GM23248 (cell line): Measurements from ENCODE around the gene PPOX. TPM values are rescaled to one million over a fixed set of nuclear protein-coding genes. Genes with fewer than 3 reads are reported as not detected.

ENCODE experiments used
- DNase-seq: peaks from one replicate; pipeline ENCODE4 v3.0.0-alpha.2; 2015
- H2AFZ ChIP-seq: fragments of 200-600 bp; sonication (generic); 2 replicates; pipeline ENCODE4 v1.6.1; 2016; ENCODE audit warnings: antibody characterized with exemption
- H3F3A ChIP-seq: fragments of 200-600 bp; sonication (generic); 2 replicates; pipeline ENCODE4 v1.6.1; 2016; ENCODE audit warnings: mild to moderate bottlenecking, antibody characterized with exemption, mixed run types; ENCODE audit not compliant: insufficient read depth
- H3K27ac ChIP-seq: fragments of 200-600 bp; sonication (generic); 2 replicates; pipeline ENCODE4 v1.5.1; 2016; ENCODE audit warnings: mild to moderate bottlenecking
- H3K27me3 ChIP-seq: fragments of 200-600 bp; sonication (generic); replicated peaks from 2 replicates; pipeline ENCODE4 v1.6.1; 2016; ENCODE audit warnings: mild to moderate bottlenecking; ENCODE audit not compliant: insufficient read depth
- H3K36me3 ChIP-seq: fragments of 200-600 bp; sonication (generic); 2 replicates; pipeline ENCODE4 v1.6.1; 2016; ENCODE audit warnings: low read depth, mild to moderate bottlenecking
- H3K4me1 ChIP-seq: fragments of 200-600 bp; sonication (generic); 2 replicates; pipeline ENCODE4 v1.6.1; 2016; ENCODE audit warnings: mild to moderate bottlenecking; ENCODE audit not compliant: insufficient read depth
- H3K4me2 ChIP-seq: fragments of 200-600 bp; sonication (generic); one replicate; pipeline ENCODE4 v1.6.1; 2016; ENCODE audit warnings: mild to moderate bottlenecking; ENCODE audit not compliant: unreplicated experiment
- H3K4me3 ChIP-seq: fragments of 200-600 bp; sonication (generic); 2 replicates; pipeline ENCODE4 v1.5.1; 2016; ENCODE audit warnings: mild to moderate bottlenecking
- H3K79me2 ChIP-seq: fragments of 200-600 bp; sonication (generic); 2 replicates; pipeline ENCODE4 v1.6.1; 2016; ENCODE audit warnings: mild to moderate bottlenecking; ENCODE audit not compliant: insufficient read depth
- H3K9ac ChIP-seq: fragments of 200-600 bp; sonication (generic); 2 replicates; pipeline ENCODE4 v1.6.1; 2016; ENCODE audit warnings: mild to moderate bottlenecking
- H3K9me2 ChIP-seq: fragments of 200-600 bp; sonication (generic); 2 replicates; pipeline ENCODE4 v1.6.1; 2016; ENCODE audit warnings: mixed run types, mild to moderate bottlenecking, moderate library complexity; ENCODE audit not compliant: insufficient read depth
- H3K9me3 ChIP-seq: fragments of 200-600 bp; sonication (generic); one replicate; pipeline ENCODE4 v1.6.1; 2017; ENCODE audit warnings: low read depth
- H4K20me1 ChIP-seq: fragments of 200-600 bp; sonication (generic); 2 replicates; pipeline ENCODE4 v1.6.0; 2016; ENCODE audit not compliant: insufficient read depth
- EZH2 ChIP-seq: fragments of 200-600 bp; sonication (generic); IDR thresholded peaks from 2 replicates; pipeline ENCODE4 v1.6.1; 2018; ENCODE audit warnings: antibody characterized with exemption, mild to moderate bottlenecking; ENCODE audit not compliant: insufficient read depth, poor library complexity, severe bottlenecking
- EZH2phosphoT487 ChIP-seq: fragments of 200-600 bp; sonication (generic); IDR thresholded peaks from 2 replicates; pipeline ENCODE4 v1.6.1; 2018; ENCODE audit warnings: antibody characterized with exemption, moderate library complexity, mild to moderate bottlenecking, low read depth; ENCODE audit not compliant: insufficient read depth
- WGBS, 2 experiments: methylation state at CpG; one replicate each; pipeline ENCODE4 v1.1.6; 2015 to 2017; ENCODE audit warnings: low lambda C conversion rate in 2 of 2, low coverage in 1 of 2; ENCODE audit errors: missing lambda C conversion rate in 2 of 2; 5-methylcytosine and 5-hydroxymethylcytosine counted together
- in situ Hi-C: fragments of 300-500 bp; cut with MboI; formaldehyde crosslinking; loops from 2 replicates; pipeline ENCODE4 v1.15.0; 2020
- polyA plus RNA-seq: library from polyadenylated mRNA; unstranded; fragments of >200 nt; fragmentation: Nextera tagmentation; extraction: Ambion mirVana; gene quantifications from 2 replicates; pipeline ENCODE4 v1.2.1, GENCODE V29; 2016
- total RNA-seq: library from RNA; depleted of rRNA; stranded (reverse); fragments of >200 nt; shearing (Covaris generic); gene quantifications from 2 replicates; pipeline ENCODE4 v1.2.3, GENCODE V29; 2014

PPOX gene
- total and polyA plus RNA-seq, 2 experiments from 2014 or later: 18.8 to 21.5 TPM

- no peak overlapping the region for H3K4me2 ChIP-seq
- no peaks in the 10 kb centered on the region for H3K27me3 ChIP-seq
- H4K20me1 ChIP-seq: no peaks in the 10 kb centered on the region
- no peak overlapping the region for H3K9ac ChIP-seq
- no peaks in the 10 kb centered on the region for H3K9me2 ChIP-seq
- no peaks in the 10 kb centered on the region for H3K9me3 ChIP-seq
- peaks cover 11% of the 10 kb centered on the region; the same call in 1 of the 2 replicates for H3K36me3 ChIP-seq
- in situ Hi-C loops: no loop called here
- H3K4me3 ChIP-seq: no peak overlapping the region
- H3K27ac ChIP-seq: no peak overlapping the region; the same call in 1 of the 2 replicates
- peak; percentile 88 for DNase-seq
- TF ChIP-seq EZH2phosphoT487 (no peak), EZH2 (no peak)
- H2AFZ ChIP-seq: no peak overlapping the region
- H3F3A ChIP-seq: peaks cover 42% of the 10 kb centered on the region
- H3K79me2 ChIP-seq: peaks cover 32% of the 10 kb centered on the region
- H3K4me1 ChIP-seq: peaks cover 36% of the 10 kb centered on the region
- WGBS, 2 experiments: 59 to 61% methylated on average over 15 of the region's 15 CpGs
Measured at GRCh38 chr1:161192476-161193465, 26.5 kb downstream of the PPOX start.

GRCh38 chr1:161193561-161194235, 27.5 kb downstream of the PPOX start:
- in situ Hi-C loops: no loop called here
- no peaks in the 10 kb centered on the region for H3K9me3 ChIP-seq
- no peak overlapping the region for H3K9ac ChIP-seq
- no peak for DNase-seq
- peaks cover 37% of the 10 kb centered on the region for H3K79me2 ChIP-seq
- peaks cover 40% of the 10 kb centered on the region for H3F3A ChIP-seq
- H2AFZ ChIP-seq: no peak overlapping the region
- no peak for TF ChIP-seq EZH2phosphoT487
- no peak for TF ChIP-seq EZH2
- no peaks in the 10 kb centered on the region for H3K27me3 ChIP-seq
- peaks cover 33% of the 10 kb centered on the region for H3K4me1 ChIP-seq
- no peaks in the 10 kb centered on the region for H4K20me1 ChIP-seq
- WGBS, 2 experiments: 78 to 80% methylated on average over 21 of the region's 21 CpGs
- no peak overlapping the region for H3K4me3 ChIP-seq
- H3K4me2 ChIP-seq: no peak overlapping the region
- H3K9me2 ChIP-seq: no peaks in the 10 kb centered on the region
- H3K36me3 ChIP-seq: peaks cover 11% of the 10 kb centered on the region; the same call in 1 of the 2 replicates
- H3K27ac ChIP-seq: no peak overlapping the region

DNA sequence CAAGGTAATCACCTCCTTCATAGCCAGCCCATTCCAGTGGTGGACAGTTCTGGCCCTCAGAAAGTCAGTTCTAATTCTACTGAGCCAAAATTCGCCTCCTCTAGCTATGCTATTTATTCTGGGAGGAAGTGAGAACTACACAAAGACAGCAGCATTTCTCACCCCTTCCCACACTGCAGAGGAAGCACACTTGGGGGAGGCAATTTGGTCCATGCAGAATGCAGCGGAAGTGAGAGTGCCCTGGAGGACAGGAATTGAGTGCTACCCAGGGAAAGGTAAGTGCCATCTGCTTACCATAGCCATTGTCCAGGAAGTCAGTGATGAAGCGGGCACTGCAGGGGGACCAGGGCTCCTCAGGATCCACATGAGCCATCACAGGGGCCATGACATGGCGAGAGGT, 28.9 kb downstream of the PPOX start:
- WGBS, 2 experiments: 93 to 95% methylated on average over 4 of the region's 4 CpGs
- Histone ChIP-seq H3K4me3 (no peak overlapping the region; the same call in 1 of the 2 replicates), H3K4me1 (peaks cover 28% of the 10 kb centered on the region)

GRCh38 chr1:161196111-161196510, 29.9 kb downstream of the PPOX start:
- Histone ChIP-seq H3F3A (peaks cover 33% of the 10 kb centered on the region), H3K9ac (peak overlapping the region; percentile 98), H3K9me3 (no peaks in the 10 kb centered on the region), H3K9me2 (no peaks in the 10 kb centered on the region), H3K4me3 (peak overlapping the region; percentile 82), H3K4me2 (peak overlapping the region; percentile 98), H3K36me3 (peaks cover 11% of the 10 kb centered on the region; the same call in 1 of the 2 replicates), H4K20me1 (no peaks in the 10 kb centered on the region), H3K4me1 (peaks cover 37% of the 10 kb centered on the region), H3K27me3 (no peaks in the 10 kb centered on the region), H3K27ac (peak overlapping the region; percentile 100), H3K79me2 (peaks cover 37% of the 10 kb centered on the region), H2AFZ (no peak overlapping the region)
- no peak for DNase-seq
- in situ Hi-C loops: no loop called here
- TF ChIP-seq EZH2 (no peak), EZH2phosphoT487 (no peak)
- WGBS, 2 experiments: 94 to 98% methylated on average over 7 of the region's 7 CpGs

More for the DNA sequence above, 28.9 kb downstream of the PPOX start:
- in situ Hi-C loops: no loop called here
- Histone ChIP-seq H3K9me3 (no peaks in the 10 kb centered on the region), H2AFZ (no peak overlapping the region), H3K36me3 (peaks cover 11% of the 10 kb centered on the region; the same call in 1 of the 2 replicates), H3K27ac (no peak overlapping the region), H4K20me1 (no peaks in the 10 kb centered on the region), H3K27me3 (no peaks in the 10 kb centered on the region), H3K4me2 (no peak overlapping the region), H3K9me2 (no peaks in the 10 kb centered on the region), H3K79me2 (peaks cover 37% of the 10 kb centered on the region), H3F3A (peaks cover 33% of the 10 kb centered on the region), H3K9ac (peak overlapping the region; percentile 24; the same call in 1 of the 2 replicates)
- TF ChIP-seq EZH2phosphoT487 (no peak), EZH2 (no peak)
- no peak for DNase-seq
